CD8-positive, alpha-beta memory T cell (primary cell): Measurements from ENCODE around the gene CCDC74A. TPM values are rescaled to one million over a fixed set of nuclear protein-coding genes. Genes with fewer than 3 reads are reported as not detected.
"Not testable (repeated sequence)": the region's sequence is repeated elsewhere in the genome, so short reads cannot be mapped to it uniquely, and the experiment has no call there.

Source experiments
- CTCF ChIA-PET: fragments of 350-600 bp; sonication (Branson Sonifier 250); formaldehyde crosslinking; loops from one replicate; lab custom pipeline; 2021; ENCODE audit warnings: antibody characterized with exemption; lab: Charles Lee
- POLR2A ChIA-PET: fragments of 350-600 bp; sonication (Branson Sonifier 250); formaldehyde crosslinking; loops from one replicate; lab custom pipeline; 2021; ENCODE audit warnings: antibody characterized with exemption; lab: Charles Lee
- DNase-seq, 5 donors: peaks; one replicate each; pipeline versions ENCODE4 v3.0.0 to v3.0.0-alpha.2; 2020 to 2022; ENCODE audit warnings: mixed read lengths in 1 of 5
- H3K27ac ChIP-seq: one replicate; pipeline ENCODE4 v1.7.0; 2013; ENCODE audit warnings: low read depth, mild to moderate bottlenecking, low read length, moderate library complexity
- H3K27me3 ChIP-seq: 2 replicates; pipeline ENCODE4 v1.7.0; 2013; ENCODE audit warnings: low read length, mild to moderate bottlenecking; ENCODE audit not compliant: insufficient read depth, poor library complexity, severe bottlenecking
- H3K36me3 ChIP-seq: 2 replicates; pipeline ENCODE4 v1.7.0; 2013; ENCODE audit warnings: mild to moderate bottlenecking, low read length, moderate library complexity; ENCODE audit not compliant: insufficient read depth
- H3K4me1 ChIP-seq: 2 replicates; pipeline ENCODE4 v1.7.0; 2013; ENCODE audit warnings: mild to moderate bottlenecking, low read length, moderate library complexity; ENCODE audit not compliant: insufficient read depth
- H3K4me3 ChIP-seq: 2 replicates; pipeline ENCODE4 v1.7.0; 2013; ENCODE audit warnings: mild to moderate bottlenecking, low read length
- H3K9me3 ChIP-seq: 2 replicates; pipeline ENCODE4 v1.7.0; 2013; ENCODE audit warnings: mild to moderate bottlenecking, low read length
- H3K27ac Mint-ChIP-seq, 8 donors: one replicate each; pipeline ENCODE4 v1.8.0; 2020 to 2021; ENCODE audit warnings: mixed read lengths in 8 of 8, mild to moderate bottlenecking in 6 of 8, inconsistent platforms in 3 of 8, moderate library complexity in 3 of 8
- H3K27me3 Mint-ChIP-seq, 2 donors: one replicate each; pipeline ENCODE4 v1.8.0; 2020 to 2021; ENCODE audit warnings: mixed read lengths in 2 of 2, mild to moderate bottlenecking in 1 of 2, moderate library complexity in 1 of 2
- H3K36me3 Mint-ChIP-seq, 3 donors: one replicate each; pipeline ENCODE4 v1.8.0; 2020 to 2021; ENCODE audit warnings: mixed read lengths in 3 of 3, inconsistent platforms in 1 of 3, mild to moderate bottlenecking in 1 of 3
- H3K4me1 Mint-ChIP-seq, 3 donors: one replicate each; pipeline ENCODE4 v1.8.0; 2020 to 2021; ENCODE audit warnings: mixed read lengths in 3 of 3, inconsistent platforms in 1 of 3, mild to moderate bottlenecking in 1 of 3
- H3K4me3 Mint-ChIP-seq, 7 donors: one replicate each; pipeline ENCODE4 v1.8.0; 2020 to 2021; ENCODE audit warnings: mixed read lengths in 7 of 7, mild to moderate bottlenecking in 6 of 7, moderate library complexity in 4 of 7, inconsistent platforms in 2 of 7
- H3K9me3 Mint-ChIP-seq, 5 donors: one replicate each; pipeline ENCODE4 v1.8.0; 2020 to 2022; ENCODE audit warnings: mixed read lengths in 5 of 5, mild to moderate bottlenecking in 3 of 5, moderate library complexity in 2 of 5, inconsistent platforms in 1 of 5
- polyA plus RNA-seq: library from polyadenylated mRNA; unstranded; fragments of 300-500 nt; fragmentation: Illumina TruSeq; gene quantifications from one replicate; pipeline ENCODE4 v1.2.3, GENCODE V29; 2021
- total RNA-seq, 2 experiments: library from RNA; stranded (reverse); gene quantifications; one replicate each; pipeline ENCODE4 v1.2.3, GENCODE V29; 2021

The CCDC74A gene
- total and polyA plus RNA-seq, 3 experiments from 2014 or later = 0.69 to 5.0 (median 3.6) TPM

DNA sequence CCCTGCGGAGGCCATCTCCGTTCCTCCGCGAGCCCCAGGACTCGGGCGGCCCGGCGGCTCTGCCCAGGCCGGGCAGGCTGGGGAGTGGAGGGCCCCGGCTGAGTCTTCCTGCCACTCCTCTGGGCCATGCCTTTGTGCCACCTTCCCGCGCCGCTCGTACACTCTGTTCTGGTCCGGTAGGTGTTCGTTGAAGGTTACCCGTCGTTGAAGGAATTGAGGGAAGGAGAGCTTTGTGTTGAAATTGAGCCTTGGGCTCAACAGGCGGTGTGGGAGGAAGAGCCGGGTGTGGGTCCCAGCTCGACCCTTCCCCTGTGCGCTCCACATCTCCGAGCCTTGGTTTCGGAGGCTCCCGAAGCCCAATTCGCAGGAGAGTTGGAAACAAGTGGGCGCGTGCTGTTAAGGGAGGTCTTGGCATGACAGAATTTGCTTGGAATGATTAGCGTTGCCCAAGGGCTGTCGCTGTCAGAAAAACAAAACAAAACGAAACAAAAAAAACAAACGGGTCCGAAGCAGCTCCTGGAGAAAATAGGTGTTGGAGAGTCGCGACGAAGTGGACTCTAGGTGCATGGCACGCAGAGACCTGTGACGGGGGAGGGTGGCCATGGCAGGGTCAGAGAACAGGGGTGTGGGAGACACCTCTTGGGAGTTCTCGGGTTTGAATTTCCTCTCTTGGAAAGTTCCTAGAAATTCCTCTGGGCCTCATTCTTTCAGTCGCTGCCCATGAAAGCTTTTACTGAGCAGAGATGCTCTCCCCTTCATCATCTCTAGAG is 34.3 kb upstream of the CCDC74A start:
- no peaks in the 10 kb centered on the region for H3K36me3 ChIP-seq
- H3K27ac ChIP-seq = peak overlapping the region; percentile 97
- H3K27me3 Mint-ChIP-seq = peaks cover 0 to 2% of the 10 kb centered on the region in 2 donors
- H3K9me3 Mint-ChIP-seq = no peaks in the 10 kb centered on the region
- peaks cover 26% of the 10 kb centered on the region for H3K4me1 ChIP-seq
- peak overlapping the region; percentile 95 to 99 (median 98) for H3K27ac Mint-ChIP-seq
- peaks cover 33 to 63% (median 46%) of the 10 kb centered on the region in 3 donors for H3K4me1 Mint-ChIP-seq
- peaks cover 0 to 30% (median 0%) of the 10 kb centered on the region in 3 donors for H3K36me3 Mint-ChIP-seq
- H3K27me3 ChIP-seq = no peaks in the 10 kb centered on the region
- ChIA-PET POLR2A (interaction anchor here (1.1 to 1.2 kb wide), 2 partner anchors 400 to 1151 kb away, joined by 5 to 6 read pairs; partner anchors contain the start of genes FAM168B and IMP4), CTCF (interaction anchor here (0.8 to 3.1 kb wide), 16 partner anchors 9 to 1312 kb away, joined by 3 to 18 read pairs (median 4); partner anchors contain the start of genes IMP4, PLEKHB2 and SMPD4)
- H3K4me3 Mint-ChIP-seq = peak overlapping the region; percentile 93 to 99 (median 94)
- H3K9me3 ChIP-seq = no peaks in the 10 kb centered on the region
- H3K4me3 ChIP-seq = peak overlapping the region; percentile 86
- DNase-seq = no peak

DNA sequence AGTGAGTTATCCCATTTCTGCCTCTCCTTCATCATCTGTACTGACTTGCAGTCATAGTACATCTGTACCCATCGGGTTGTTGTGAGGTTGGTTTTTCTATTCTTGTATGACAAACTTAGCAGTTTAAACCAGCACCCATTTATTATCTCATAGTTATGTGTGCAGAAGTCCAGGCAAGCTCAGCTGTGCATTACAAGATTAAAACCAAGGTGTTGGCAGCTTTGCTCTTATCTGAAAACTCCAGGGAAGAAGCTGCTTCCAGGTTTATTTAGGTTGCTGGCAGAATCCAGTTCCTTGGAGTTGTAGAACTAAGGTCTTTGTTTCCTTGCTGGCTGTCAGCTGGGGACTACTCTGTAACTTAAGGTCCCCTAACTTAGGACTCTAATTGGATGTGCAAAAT is 32.2 kb upstream of the CCDC74A start:
- POLR2A ChIA-PET, CTCF ChIA-PET, H3K9me3 ChIP-seq, H3K27ac ChIP-seq, H3K4me3 ChIP-seq, H3K9me3 Mint-ChIP-seq, H3K36me3 ChIP-seq, DNase-seq, H3K27me3 Mint-ChIP-seq, H3K27me3 ChIP-seq: not testable (repeated sequence)
- H3K36me3 Mint-ChIP-seq = peaks cover 0 to 49% (median 0%) of the 10 kb centered on the region in 3 donors
- H3K4me1 Mint-ChIP-seq = peaks cover 26 to 48% (median 41%) of the 10 kb centered on the region in 3 donors
- peak overlapping the region in 6 of 8 donors; percentile 23 to 99 (median 50) for H3K27ac Mint-ChIP-seq
- peaks cover 17% of the 10 kb centered on the region for H3K4me1 ChIP-seq
- H3K4me3 Mint-ChIP-seq = peak overlapping the region; percentile 3 to 87 (median 52)

DNA sequence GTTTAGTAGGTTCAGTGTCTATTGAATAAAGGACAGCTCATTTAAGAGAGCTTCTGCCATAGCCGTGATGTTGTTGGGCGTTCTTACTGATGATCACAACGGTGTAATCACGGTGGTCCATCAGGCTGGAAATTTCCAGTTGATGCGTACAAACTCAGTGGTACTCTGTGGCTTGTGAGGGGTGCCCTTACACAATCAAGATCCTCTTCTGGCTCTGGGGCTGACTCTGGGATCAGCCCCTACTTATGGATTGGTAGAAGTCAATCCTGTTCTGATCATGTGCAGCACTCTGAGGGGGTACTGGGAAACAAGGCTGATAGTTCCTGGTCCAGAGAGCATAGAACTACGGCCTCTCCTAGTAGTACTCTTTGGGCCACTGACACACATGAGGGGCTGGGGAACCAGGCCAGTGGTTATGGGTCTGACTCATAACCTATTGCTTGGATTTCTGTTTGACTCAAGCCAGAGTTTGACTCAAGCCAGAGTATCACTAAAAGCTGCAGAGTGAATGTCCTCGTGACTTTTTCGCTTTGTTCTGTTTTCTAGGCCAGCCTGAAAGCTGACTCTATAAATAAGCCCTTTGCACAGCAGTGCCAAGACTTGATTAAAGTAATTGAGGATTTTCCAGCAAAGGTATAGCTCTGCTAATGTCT is 29.2 kb upstream of the CCDC74A start:
- DNase-seq, H3K4me3 ChIP-seq, H3K9me3 Mint-ChIP-seq, CTCF ChIA-PET, H3K27me3 Mint-ChIP-seq, POLR2A ChIA-PET, H3K36me3 ChIP-seq, H3K9me3 ChIP-seq, H3K27ac Mint-ChIP-seq, H3K4me1 ChIP-seq, H3K27ac ChIP-seq, H3K27me3 ChIP-seq: not testable (repeated sequence)
- peak overlapping the region in 1 of 7 donors; percentile 4 for H3K4me3 Mint-ChIP-seq
- peaks cover 17 to 34% (median 28%) of the 10 kb centered on the region in 3 donors for H3K4me1 Mint-ChIP-seq
- peaks cover 0 to 62% (median 2%) of the 10 kb centered on the region in 3 donors for H3K36me3 Mint-ChIP-seq

DNA sequence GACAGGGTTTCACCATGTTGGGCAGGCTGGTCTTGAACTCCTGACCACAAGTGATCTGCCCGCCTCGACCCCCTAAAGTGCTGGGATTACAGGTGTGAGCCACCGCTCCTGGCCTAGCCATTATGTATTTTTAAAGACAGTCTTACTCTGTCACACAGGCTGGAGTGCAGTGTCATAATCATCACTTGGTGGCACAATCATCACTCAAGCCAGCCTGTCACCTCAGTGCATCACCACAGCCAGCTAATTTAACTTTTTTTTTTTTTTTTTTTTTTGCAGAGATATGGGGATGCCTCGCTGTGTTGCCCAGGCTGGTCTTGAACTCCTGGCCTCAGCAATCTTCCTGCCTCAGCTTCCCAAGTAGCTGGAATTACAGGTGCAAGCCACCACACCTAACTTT is 24.1 kb upstream of the CCDC74A start:
- H3K4me1 ChIP-seq, H3K36me3 ChIP-seq, H3K27me3 Mint-ChIP-seq, DNase-seq, H3K27me3 ChIP-seq, H3K4me1 Mint-ChIP-seq, H3K9me3 Mint-ChIP-seq, POLR2A ChIA-PET, H3K4me3 Mint-ChIP-seq, H3K4me3 ChIP-seq, H3K27ac ChIP-seq, H3K9me3 ChIP-seq, H3K27ac Mint-ChIP-seq: not testable (repeated sequence)
- H3K36me3 Mint-ChIP-seq = peaks cover 0 to 89% (median 19%) of the 10 kb centered on the region in 3 donors
- CTCF ChIA-PET = interaction anchor here (2.1 kb wide), 1 partner anchor 10 kb away, joined by 18 read pairs; the partner anchor contains the start of gene MZT2A

DNA sequence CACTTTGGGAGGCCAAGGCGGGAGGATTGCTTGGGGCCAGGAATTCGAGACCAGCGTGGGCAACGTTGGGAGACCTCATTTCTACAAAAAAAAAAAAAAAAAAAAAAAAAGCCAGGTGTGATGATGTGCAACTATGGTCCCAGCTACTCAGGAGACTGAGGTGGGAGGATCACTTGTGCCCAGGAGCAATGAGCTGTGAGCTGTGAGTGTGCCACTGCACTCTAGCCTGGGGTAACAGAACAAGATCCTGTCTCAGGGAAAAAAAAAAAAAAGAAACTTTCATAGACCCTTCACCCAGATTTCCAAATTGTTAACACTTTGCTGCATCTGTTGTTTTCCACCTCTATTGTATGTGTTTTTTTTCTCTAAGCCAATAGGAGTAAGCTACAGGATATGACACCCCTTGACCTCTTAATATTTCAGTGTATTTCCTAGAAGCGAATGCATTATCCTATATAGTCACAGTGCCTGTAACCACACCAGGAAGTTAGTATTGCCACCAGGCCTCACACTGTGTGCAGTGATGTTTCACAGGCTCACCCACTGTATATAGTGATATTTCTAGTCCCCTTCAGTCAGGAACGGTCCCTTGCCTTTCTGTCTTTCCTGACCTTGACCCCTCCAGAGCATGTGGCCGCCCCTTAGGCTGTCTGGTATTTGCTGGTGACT is 23.5 kb upstream of the CCDC74A start:
- CTCF ChIA-PET = interaction anchor here (2.1 kb wide), 1 partner anchor 11 kb away, joined by 18 read pairs; the partner anchor contains the start of gene MZT2A
- H3K36me3 ChIP-seq = peaks cover 11% of the 10 kb centered on the region
- H3K9me3 Mint-ChIP-seq, H3K4me3 ChIP-seq, H3K4me1 Mint-ChIP-seq, DNase-seq, H3K4me3 Mint-ChIP-seq, H3K9me3 ChIP-seq, H3K27me3 ChIP-seq, H3K4me1 ChIP-seq, POLR2A ChIA-PET, H3K27me3 Mint-ChIP-seq, H3K27ac ChIP-seq: not testable (repeated sequence)
- Mint-ChIP-seq H3K27ac (peak overlapping the region in 3 of 8 donors; percentile 49 to 66 (median 63)), H3K36me3 (peaks cover 0 to 87% (median 19%) of the 10 kb centered on the region in 3 donors)

DNA sequence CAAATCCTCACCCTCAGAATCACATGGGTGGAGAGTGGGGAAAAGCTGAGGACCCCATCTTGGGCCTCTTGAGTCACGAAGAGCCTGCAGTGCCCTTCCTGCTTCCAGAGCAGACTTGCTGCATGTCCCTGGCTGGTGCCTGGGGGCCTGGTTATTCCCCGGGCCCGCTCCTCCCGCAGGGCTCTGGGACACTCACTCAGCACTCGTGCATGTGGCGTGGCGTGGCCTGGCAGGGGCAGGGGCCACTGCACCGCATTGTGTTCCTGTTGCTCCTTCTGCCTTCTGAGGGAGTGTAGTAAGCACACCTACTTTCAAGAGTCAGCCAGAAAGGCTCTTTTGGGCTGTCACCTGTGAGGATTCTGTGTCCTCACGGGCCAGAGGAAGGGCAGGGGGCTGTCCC is 18.1 kb upstream of the CCDC74A start:
- H3K4me3 Mint-ChIP-seq = no peak overlapping the region
- peaks cover 0 to 6% (median 2%) of the 10 kb centered on the region in 3 donors for H3K4me1 Mint-ChIP-seq
- Histone ChIP-seq H3K36me3 (peaks cover 11% of the 10 kb centered on the region), H3K27me3 (no peaks in the 10 kb centered on the region), H3K4me3 (no peak overlapping the region), H3K4me1 (no peaks in the 10 kb centered on the region), H3K27ac (no peak overlapping the region), H3K9me3 (no peaks in the 10 kb centered on the region)
- peaks cover 0 to 82% (median 13%) of the 10 kb centered on the region in 3 donors for H3K36me3 Mint-ChIP-seq
- H3K9me3 Mint-ChIP-seq = no peaks in the 10 kb centered on the region
- no peak overlapping the region for H3K27ac Mint-ChIP-seq
- ChIA-PET POLR2A (no interaction called here), CTCF (no interaction called here)
- H3K27me3 Mint-ChIP-seq = no peaks in the 10 kb centered on the region
- no peak for DNase-seq

DNA sequence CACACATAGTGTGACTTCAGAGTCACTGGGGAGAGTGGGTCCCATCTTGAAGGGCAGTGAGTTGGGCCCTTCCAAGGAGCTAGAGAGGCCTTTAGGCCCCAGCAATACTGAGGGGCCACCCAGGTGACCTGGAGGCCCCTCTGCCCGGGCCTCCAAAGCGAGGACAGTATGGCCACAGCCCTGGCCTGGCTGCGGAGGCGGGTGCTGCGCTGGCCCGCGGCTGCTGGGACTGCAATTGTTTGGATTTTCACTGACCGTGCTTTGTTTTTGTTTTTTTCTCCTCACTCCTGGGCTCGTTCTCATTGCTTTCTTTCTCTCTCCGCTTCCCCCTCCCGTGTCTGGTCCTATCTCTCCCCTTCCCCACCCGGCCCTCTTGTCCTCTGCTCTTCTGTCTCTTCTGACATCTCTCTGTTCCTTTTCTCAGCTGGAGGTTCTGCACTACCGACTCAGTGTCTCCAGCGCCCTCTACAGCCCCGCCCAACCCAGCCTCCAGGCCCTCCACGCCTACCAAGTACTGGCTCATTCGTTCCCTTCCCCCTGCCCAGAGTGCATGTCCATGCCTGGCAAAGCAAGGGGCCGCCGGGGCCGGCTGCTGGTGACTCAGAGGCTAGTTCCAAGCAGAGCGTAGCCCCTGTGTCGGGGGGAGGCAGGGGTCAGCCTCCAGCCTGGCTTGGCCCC is 16.3 kb upstream of the CCDC74A start:
- H3K36me3 Mint-ChIP-seq = peaks cover 0 to 75% (median 8%) of the 10 kb centered on the region in 3 donors
- H3K27ac ChIP-seq, DNase-seq, H3K9me3 Mint-ChIP-seq, H3K4me1 Mint-ChIP-seq, H3K27me3 ChIP-seq, H3K4me3 Mint-ChIP-seq, H3K4me1 ChIP-seq, CTCF ChIA-PET, POLR2A ChIA-PET, H3K4me3 ChIP-seq, H3K9me3 ChIP-seq, H3K27ac Mint-ChIP-seq, H3K27me3 Mint-ChIP-seq: not testable (repeated sequence)
- peaks cover 11% of the 10 kb centered on the region for H3K36me3 ChIP-seq
